ENCODE data around the gene CDH13. TPM values are rescaled to one million over a fixed set of nuclear protein-coding genes. Genes with fewer than 3 reads are reported as not detected.

The CDH13 gene
- total and polyA plus RNA-seq, 9 of the 15 experiments (the other 6 are each of a cell fraction or from before 2014, with no cell fraction given), result 0.03 TPM; not detected in 8

DNA sequence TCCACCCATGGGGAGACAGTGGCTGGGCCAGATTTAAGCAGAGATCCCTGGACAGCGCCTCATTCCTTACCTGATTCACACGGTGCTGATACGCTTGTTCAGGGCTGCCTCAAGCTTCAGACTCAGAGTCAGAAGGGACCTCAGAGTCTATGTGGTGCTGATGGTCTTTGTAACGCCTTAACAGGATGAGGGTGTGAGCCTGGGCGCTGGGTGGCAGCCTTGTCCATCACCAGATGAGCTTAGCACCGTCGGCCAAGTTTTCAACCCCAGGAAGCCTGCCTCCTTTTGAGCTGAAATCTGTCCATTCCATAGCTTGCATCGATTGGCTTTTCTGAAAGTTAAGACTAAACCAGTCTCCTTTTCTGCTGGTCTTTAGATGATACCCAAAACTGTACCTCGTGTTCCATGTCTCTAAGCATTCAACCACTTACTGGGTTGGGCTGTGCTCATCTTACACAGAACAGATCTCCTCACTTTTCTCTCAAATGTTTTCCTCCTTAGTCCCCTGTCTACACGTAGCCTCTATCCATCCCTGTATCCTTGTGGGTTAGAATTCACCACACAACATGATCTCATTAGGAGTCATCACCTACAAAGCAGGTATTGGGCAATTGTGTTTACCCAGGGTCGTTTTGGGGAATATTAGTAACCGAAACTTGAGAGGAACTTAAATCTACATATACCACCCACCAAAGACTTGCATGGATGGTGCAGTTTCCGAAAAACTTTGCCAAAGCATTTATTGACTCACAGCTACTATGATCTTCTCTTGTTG is 573.4 kb downstream of the CDH13 start:
- Histone ChIP-seq H3K4me3 (no peak overlapping the region), H3K4me1 (replicated peaks in 1 of 2; ENCODE audit: control insufficient read depth in 2 of 2, insufficient read depth in 2 of 2, low read length in 2 of 2) (no peaks in the 10 kb centered on the region), H3K36me3 (ENCODE audit: control insufficient read depth, insufficient read depth, low read length) (no peaks in the 10 kb centered on the region), H3K27me3 (ENCODE audit: control insufficient read depth in 2 of 2, insufficient read depth in 2 of 2, low read length in 2 of 2) (no peaks in the 10 kb centered on the region), H3K27ac (ENCODE audit: extremely low read depth, low read depth, low read length) (no peak overlapping the region), H2AFZ (ENCODE audit: low read depth, low read length) (no peak overlapping the region), H3K9me1 (ENCODE audit: control insufficient read depth, insufficient read depth, low read length) (no peaks in the 10 kb centered on the region), H3K79me2 (ENCODE audit: control insufficient read depth, insufficient read depth, low read length) (no peaks in the 10 kb centered on the region), H3K9ac (ENCODE audit: insufficient read depth in 1 of 2, low read depth in 2 of 2, low read length in 2 of 2) (no peak overlapping the region), H3K9me3 (replicated peaks; ENCODE audit: control insufficient read depth, insufficient read depth, low read depth, low read length) (no peaks in the 10 kb centered on the region), H4K20me1 (replicated peaks; ENCODE audit: control insufficient read depth, insufficient read depth, low read length) (no peaks in the 10 kb centered on the region), H3K4me2 (ENCODE audit: insufficient read depth, low read length) (no peak overlapping the region)
- FAIRE-seq (no peak), DNase-seq (ENCODE audit: extremely low read depth in 1 of 4, low spot score in 3 of 4) (peak in 1 of 4 experiments; percentile 6), ATAC-seq (no peak; the same call in 2 of the 3 replicates)
- in situ Hi-C loops (cut with MboI), result loop anchor here (10.0 kb wide), 1 partner anchor 935 kb away; no protein-coding TSS in a partner anchor
- ChIA-PET CTCF (ENCODE audit: low intra/inter-chr PET ratio) (no interaction called here), POLR2A (no interaction called here)
- WGBS (ENCODE audit: insufficient coverage, low coverage, missing lambda C conversion rate), result under 1% methylated on average over 13 of the region's 13 CpGs
- TF ChIP-seq, protein P1, sequence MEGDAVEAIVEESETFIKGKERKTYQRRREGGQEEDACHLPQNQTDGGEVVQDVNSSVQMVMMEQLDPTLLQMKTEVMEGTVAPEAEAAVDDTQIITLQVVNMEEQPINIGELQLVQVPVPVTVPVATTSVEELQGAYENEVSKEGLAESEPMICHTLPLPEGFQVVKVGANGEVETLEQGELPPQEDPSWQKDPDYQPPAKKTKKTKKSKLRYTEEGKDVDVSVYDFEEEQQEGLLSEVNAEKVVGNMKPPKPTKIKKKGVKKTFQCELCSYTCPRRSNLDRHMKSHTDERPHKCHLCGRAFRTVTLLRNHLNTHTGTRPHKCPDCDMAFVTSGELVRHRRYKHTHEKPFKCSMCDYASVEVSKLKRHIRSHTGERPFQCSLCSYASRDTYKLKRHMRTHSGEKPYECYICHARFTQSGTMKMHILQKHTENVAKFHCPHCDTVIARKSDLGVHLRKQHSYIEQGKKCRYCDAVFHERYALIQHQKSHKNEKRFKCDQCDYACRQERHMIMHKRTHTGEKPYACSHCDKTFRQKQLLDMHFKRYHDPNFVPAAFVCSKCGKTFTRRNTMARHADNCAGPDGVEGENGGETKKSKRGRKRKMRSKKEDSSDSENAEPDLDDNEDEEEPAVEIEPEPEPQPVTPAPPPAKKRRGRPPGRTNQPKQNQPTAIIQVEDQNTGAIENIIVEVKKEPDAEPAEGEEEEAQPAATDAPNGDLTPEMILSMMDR (IDR thresholded peaks at IDR 0.05 in 2 of 3, conservative IDR thresholded peaks at IDR 0.05 in 1 of 3; ENCODE audit: insufficient read depth in 2 of 3, low read depth in 1 of 3, low read length in 3 of 3), result peak in 2 of 3 experiments; percentile 18 to 26; a peak in 2 of 6 replicates
- TF ChIP-seq MCM7 (IDR thresholded peaks at IDR 0.05) (no peak), RAD21 (CRISPR knock-in tag; conservative IDR thresholded peaks at IDR 0.05 in 1 of 2, IDR thresholded peaks at IDR 0.05 in 1 of 2) (peak in 1 of 2 experiments; percentile 26; a peak in 1 of 4 replicates)
- BruUV-seq (replicated peaks), result no TSS peak
- intact Hi-C loops (cut with micrococcal nuclease), result no loop called here

Data from K562 (cell line).